HFFc6 (cell line): ENCODE measurements around the gene ANKRD22. TPM values are rescaled to one million over a fixed set of nuclear protein-coding genes. Genes with fewer than 3 reads are reported as not detected.

Source experiments
- DNase-seq: peaks from one replicate; pipeline ENCODE4 v3.0.0-alpha.2; 2018
- H3K27ac Mint-ChIP-seq: 2 replicates; pipeline ENCODE4 v1.8.0; 2020; ENCODE audit warnings: mild to moderate bottlenecking, mixed read lengths
- H3K27me3 Mint-ChIP-seq: 2 replicates; pipeline ENCODE4 v1.8.0; 2021; ENCODE audit warnings: mild to moderate bottlenecking, moderate library complexity, mixed read lengths; ENCODE audit not compliant: insufficient read depth
- H3K36me3 Mint-ChIP-seq: 2 replicates; pipeline ENCODE4 v1.8.0; 2021; ENCODE audit warnings: low read depth, mixed read lengths
- H3K4me1 Mint-ChIP-seq: 2 replicates; pipeline ENCODE4 v1.8.0; 2020; ENCODE audit warnings: low read depth, mixed read lengths
- H3K4me3 Mint-ChIP-seq: 2 replicates; pipeline ENCODE4 v1.8.0; 2020; ENCODE audit warnings: mild to moderate bottlenecking, moderate library complexity, mixed read lengths
- H3K9me3 Mint-ChIP-seq: 2 replicates; pipeline ENCODE4 v1.8.0; 2020; ENCODE audit warnings: mild to moderate bottlenecking, mixed read lengths
- CTCF ChIP-seq: fragments of 200-600 bp; sonication (generic); IDR thresholded peaks from 2 replicates; pipeline ENCODE4 v1.5.0; 2021; ENCODE audit warnings: antibody characterized with exemption, mild to moderate bottlenecking
- total RNA-seq, 6 experiments: library from RNA; stranded (reverse); fragmentation: NEBNext Ultra II Directional; extraction: Animal tissue kit (Norgen Biotek cat#: 25700); gene quantifications; 2 replicates in 1 of 6; 3 replicates in 5 of 6; pipeline ENCODE4 v1.2.3, GENCODE V29; 2021

The ANKRD22 gene
- total RNA-seq, 6 experiments from 2014 or later: not detected

GRCh38 chr10:88819290-88819689 lies 32.4 kb downstream of the ANKRD22 start:
- Mint-ChIP-seq H3K27me3 (peaks cover 10% of the 10 kb centered on the region), H3K27ac (no peak overlapping the region), H3K4me1 (no peaks in the 10 kb centered on the region), H3K36me3 (no peaks in the 10 kb centered on the region), H3K4me3 (no peak overlapping the region), H3K9me3 (no peaks in the 10 kb centered on the region)
- no peak for DNase-seq
- no peak for TF ChIP-seq CTCF

- DNase-seq: no peak
- Mint-ChIP-seq H3K36me3 (no peaks in the 10 kb centered on the region), H3K9me3 (no peaks in the 10 kb centered on the region), H3K27me3 (peaks cover 13% of the 10 kb centered on the region), H3K4me3 (no peak overlapping the region), H3K4me1 (peaks cover 14% of the 10 kb centered on the region), H3K27ac (no peak overlapping the region)
- TF ChIP-seq CTCF: no peak
Measured at GRCh38 chr10:88813200-88813599, 38.4 kb downstream of the ANKRD22 start.

- H3K36me3 Mint-ChIP-seq: no peaks in the 10 kb centered on the region
- no peak overlapping the region for H3K27ac Mint-ChIP-seq
- peak; percentile 63 for DNase-seq
- peaks cover 25% of the 10 kb centered on the region for H3K4me1 Mint-ChIP-seq
- peaks cover 9% of the 10 kb centered on the region for H3K27me3 Mint-ChIP-seq
- H3K4me3 Mint-ChIP-seq: no peak overlapping the region
- no peaks in the 10 kb centered on the region for H3K9me3 Mint-ChIP-seq
- peak; percentile 93 for TF ChIP-seq CTCF
Measured at GRCh38 chr10:88810196-88810961, 41.3 kb downstream of the ANKRD22 start.

GRCh38 chr10:88809621-88810020 lies 42.0 kb downstream of the ANKRD22 start:
- no peaks in the 10 kb centered on the region for H3K9me3 Mint-ChIP-seq
- H3K4me3 Mint-ChIP-seq: no peak overlapping the region
- no peak for TF ChIP-seq CTCF
- peaks cover 7% of the 10 kb centered on the region for H3K27me3 Mint-ChIP-seq
- H3K27ac Mint-ChIP-seq: no peak overlapping the region
- no peak for DNase-seq
- H3K4me1 Mint-ChIP-seq: peaks cover 32% of the 10 kb centered on the region
- H3K36me3 Mint-ChIP-seq: no peaks in the 10 kb centered on the region

- Mint-ChIP-seq H3K27me3 (peaks cover 10% of the 10 kb centered on the region; the same call in 1 of the 2 replicates), H3K4me3 (no peak overlapping the region), H3K27ac (no peak overlapping the region), H3K9me3 (no peaks in the 10 kb centered on the region), H3K36me3 (no peaks in the 10 kb centered on the region), H3K4me1 (peaks cover 37% of the 10 kb centered on the region)
- no peak for TF ChIP-seq CTCF
- DNase-seq: no peak
Measured at GRCh38 chr10:88805924-88806323, 45.7 kb downstream of the ANKRD22 start.
